NCI-H1105 (cell line): Measurements from ENCODE around the gene TMEM185B.
"Not testable (repeated sequence)": the region's sequence is repeated elsewhere in the genome, so short reads cannot be mapped to it uniquely, and the experiment has no call there.

Source experiments
- DNase-seq: peaks from one replicate; lab custom pipeline; 2025; lab: John Stamatoyannopoulos, UW

Gene TMEM185B

GRCh38 chr2:120223034-120223912 is at the start of gene TMEM185B:
Gene TMEM185B (minus strand): TSS chr2:120223400. CDS start chr2:120222976, 424 bp downstream.
- DNase-seq = peak; percentile 63

DNA sequence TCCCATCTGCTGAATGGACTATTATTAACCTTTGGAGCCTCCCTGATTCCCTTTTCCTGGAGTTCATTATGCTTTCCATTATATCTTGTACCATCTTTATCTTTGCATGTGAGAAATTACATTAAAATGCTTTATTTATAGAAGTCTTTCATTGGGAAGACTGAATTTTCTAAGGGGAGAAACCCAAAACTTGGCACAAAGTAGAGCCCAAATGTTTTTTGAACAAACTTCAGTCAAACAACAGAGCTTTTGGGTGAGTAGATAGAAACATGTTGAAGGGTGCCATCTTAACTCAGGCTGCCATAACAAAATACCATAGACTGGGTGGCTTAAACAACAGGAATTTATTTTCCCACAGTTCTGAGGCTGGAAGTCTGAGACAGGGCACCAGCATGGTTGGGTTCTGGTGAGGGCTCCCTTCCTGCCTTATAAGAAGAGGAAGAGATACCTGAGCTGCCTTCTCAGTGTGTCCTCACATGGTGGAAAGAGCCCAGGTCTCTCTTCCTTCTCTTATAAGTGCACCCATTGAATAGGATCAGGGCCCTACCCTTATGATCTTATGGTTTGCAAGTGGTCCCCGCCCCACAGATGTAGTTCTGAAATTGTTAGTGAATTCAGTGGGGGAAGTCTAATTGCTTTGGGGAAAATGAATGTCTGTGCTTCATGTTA is 48.6 kb upstream of the TMEM185B start:
- DNase-seq = no peak

- no peak for DNase-seq
Observed at GRCh38 chr2:120269816-120270215, 46.6 kb upstream of the TMEM185B start.

GRCh38 chr2:120269076-120269744 is 46.0 kb upstream of the TMEM185B start:
- no peak for DNase-seq

DNA sequence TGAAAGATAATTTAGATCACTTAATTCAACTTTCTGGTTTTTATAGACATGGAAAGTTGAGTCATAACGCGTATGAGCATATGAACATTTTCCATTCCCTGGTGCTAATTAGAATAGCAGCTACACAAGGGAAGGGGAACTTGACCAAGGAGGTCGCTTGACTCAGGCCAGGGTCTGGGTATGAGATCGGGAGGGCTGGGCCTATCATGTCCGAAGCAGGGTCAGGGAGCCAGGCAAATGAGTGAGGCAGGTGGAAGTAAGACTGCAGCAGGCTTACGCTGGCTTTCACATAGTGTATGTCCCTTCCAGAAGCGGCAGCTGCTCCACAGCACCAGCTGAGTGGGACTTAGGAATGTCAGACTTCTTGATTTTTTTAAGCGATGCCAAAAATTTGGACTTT is 44.1 kb upstream of the TMEM185B start:
- DNase-seq = no peak

- DNase-seq = no peak
Observed at GRCh38 chr2:120265006-120265405, 41.8 kb upstream of the TMEM185B start.

GRCh38 chr2:120262761-120263428 is 39.7 kb upstream of the TMEM185B start:
- no peak for DNase-seq

GRCh38 chr2:120262150-120262549 is 39.0 kb upstream of the TMEM185B start:
- no peak for DNase-seq

DNA sequence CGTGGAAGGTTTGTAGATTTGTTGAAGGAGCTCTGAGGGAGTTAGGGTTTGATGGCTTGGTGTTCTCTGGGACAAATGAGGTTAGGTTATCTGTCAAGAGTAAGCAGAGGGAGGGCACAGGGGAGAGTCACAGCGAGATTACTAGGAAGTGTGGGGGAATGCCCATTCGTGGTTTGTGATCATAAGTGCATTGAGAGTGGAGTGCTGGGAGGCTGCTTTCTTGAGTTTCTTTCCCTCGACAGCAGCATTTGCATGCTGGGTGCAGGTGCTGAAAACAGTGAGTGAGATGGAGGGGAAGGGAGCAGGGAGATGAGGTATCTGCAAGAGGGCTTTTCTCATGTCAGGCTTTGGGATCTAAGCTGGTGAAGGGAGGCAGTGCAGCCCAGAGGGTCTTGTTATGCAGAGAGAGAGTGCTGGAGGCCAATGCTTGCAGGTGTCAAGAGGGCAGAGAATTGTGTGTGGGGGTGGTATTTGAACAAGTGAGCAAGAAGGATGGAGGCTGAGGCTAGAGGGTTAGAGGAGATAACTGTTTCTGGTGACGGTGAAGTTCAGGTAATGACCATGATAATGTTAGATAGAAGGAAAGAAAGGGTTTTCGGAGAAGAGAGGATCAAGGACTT is 38.3 kb upstream of the TMEM185B start:
- no peak for DNase-seq

DNA sequence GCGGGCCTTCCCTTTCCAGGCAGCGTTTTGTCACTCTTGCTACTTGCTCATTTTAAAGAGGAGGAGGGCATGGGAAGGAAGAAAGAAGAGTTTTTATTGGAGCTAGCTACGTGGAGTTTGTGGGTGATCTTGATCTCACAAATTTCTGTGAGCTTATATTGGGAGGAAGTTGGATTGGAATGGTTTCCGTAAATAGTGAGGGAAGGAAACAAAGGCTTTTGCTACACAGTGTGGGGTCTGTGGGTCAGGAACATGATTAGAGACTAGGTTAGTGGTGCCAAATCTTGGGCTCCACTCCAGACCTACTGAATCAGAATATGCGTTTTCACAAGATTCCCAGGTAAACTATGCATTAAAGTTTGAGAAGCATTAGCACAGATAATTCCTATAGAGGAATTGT is 37.5 kb upstream of the TMEM185B start:
- DNase-seq = no peak

GRCh38 chr2:120259939-120260338 is 36.7 kb upstream of the TMEM185B start:
- not testable (repeated sequence) for DNase-seq

- DNase-seq = no peak
Observed at GRCh38 chr2:120258196-120258595, 35.0 kb upstream of the TMEM185B start.

GRCh38 chr2:120257522-120257921 is 34.3 kb upstream of the TMEM185B start:
- DNase-seq = no peak

DNA sequence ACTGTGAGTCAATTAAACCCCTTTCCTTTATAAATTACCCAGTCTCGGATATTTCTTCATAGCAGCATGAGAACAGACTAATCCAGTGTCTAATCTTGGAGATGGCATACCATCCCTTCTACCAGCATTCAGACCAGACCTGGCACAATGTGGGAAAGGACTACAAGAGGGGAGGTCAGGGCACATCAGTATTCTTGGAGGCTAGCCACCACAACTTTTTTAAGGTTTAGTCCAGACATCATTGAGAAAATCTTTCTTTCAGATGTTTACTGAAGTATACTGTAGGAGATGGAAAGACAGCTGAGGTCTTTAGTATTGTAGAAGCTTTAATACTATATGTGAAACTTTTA is 33.4 kb upstream of the TMEM185B start:
- DNase-seq = no peak

DNA sequence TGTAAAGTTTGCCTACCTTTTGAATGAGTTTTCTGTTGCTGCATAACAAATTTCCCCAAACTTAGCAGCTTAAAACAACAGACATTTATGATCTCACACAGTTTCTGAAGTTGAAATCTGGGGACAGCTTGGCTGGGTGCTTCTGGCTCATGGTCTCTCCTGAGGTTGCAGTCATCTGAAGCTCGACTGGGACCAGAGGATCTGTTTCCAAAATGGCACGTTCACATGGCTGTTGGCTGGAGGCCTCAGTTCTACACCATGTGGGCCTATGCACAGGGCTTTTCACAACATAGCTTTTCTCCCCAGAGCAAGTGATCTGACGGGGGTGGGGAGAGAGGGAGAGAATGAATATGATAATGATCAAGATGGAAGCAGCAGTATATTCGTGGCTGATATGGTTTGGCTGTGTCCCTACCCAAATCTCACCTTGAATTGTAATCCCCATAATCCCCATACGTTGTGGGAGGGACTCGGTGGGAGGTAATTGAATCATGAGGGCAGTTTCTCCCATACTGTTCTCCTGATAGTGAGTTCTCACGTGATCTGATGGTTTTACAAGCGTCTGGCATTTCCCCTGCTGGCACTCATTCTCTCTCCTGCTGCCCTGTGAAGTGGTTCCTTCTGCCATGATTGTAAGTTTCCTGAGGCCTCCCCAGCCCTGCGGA is 32.9 kb upstream of the TMEM185B start:
- DNase-seq = no peak

- no peak for DNase-seq
Observed at GRCh38 chr2:120255071-120255470, 31.9 kb upstream of the TMEM185B start.

GRCh38 chr2:120254178-120254577 is 31.0 kb upstream of the TMEM185B start:
- no peak for DNase-seq

GRCh38 chr2:120253021-120253882 is 30.1 kb upstream of the TMEM185B start:
- no peak for DNase-seq

- peak; percentile 96 for DNase-seq
Observed at GRCh38 chr2:120252225-120253020, 29.2 kb upstream of the TMEM185B start, which contains the start of gene RALB. Gene RALB (plus strand): TSS chr2:120252852. CDS start chr2:120278665, 25,813 bp downstream.
